IPS-18a (cell line): ENCODE data around the gene LCLAT1.
"Not testable (repeated sequence)": the region's sequence is repeated elsewhere in the genome, so short reads cannot be mapped to it uniquely, and the experiment has no call there.

Experiments
- H3K27ac ChIP-seq: one replicate; pipeline ENCODE4 v1.5.1; 2013; ENCODE audit warnings: low read length
- H3K27me3 ChIP-seq: one replicate; pipeline ENCODE4 v1.6.1; 2013; ENCODE audit warnings: mild to moderate bottlenecking, low read length; ENCODE audit not compliant: control insufficient read depth, insufficient read depth
- H3K36me3 ChIP-seq: one replicate; pipeline ENCODE4 v1.6.1; 2013; ENCODE audit warnings: low read depth, low read length; ENCODE audit not compliant: control insufficient read depth
- H3K4me1 ChIP-seq: one replicate; pipeline ENCODE4 v1.6.1; 2013; ENCODE audit warnings: low read depth, low read length; ENCODE audit not compliant: control insufficient read depth
- H3K4me3 ChIP-seq: one replicate; pipeline ENCODE4 v1.5.1; 2013; ENCODE audit warnings: low read length
- H3K9ac ChIP-seq: one replicate; pipeline ENCODE4 v1.6.1; 2013; ENCODE audit warnings: mild to moderate bottlenecking, low read length, moderate library complexity
- H3K9me3 ChIP-seq: one replicate; pipeline ENCODE4 v1.6.1; 2013; ENCODE audit warnings: low read depth, low read length; ENCODE audit not compliant: control insufficient read depth

LCLAT1 gene

GRCh38 chr2:30614227-30614626 lies 167.2 kb downstream of the LCLAT1 start:
- not testable (repeated sequence) for H3K9me3 ChIP-seq, H3K27ac ChIP-seq, H3K36me3 ChIP-seq, H3K9ac ChIP-seq, H3K27me3 ChIP-seq, H3K4me3 ChIP-seq
- peaks cover 14% of the 10 kb centered on the region for H3K4me1 ChIP-seq

GRCh38 chr2:30615926-30616325 lies 168.9 kb downstream of the LCLAT1 start:
- H3K4me3 ChIP-seq = no peak overlapping the region
- peaks cover 14% of the 10 kb centered on the region for H3K4me1 ChIP-seq
- H3K9ac ChIP-seq = no peak overlapping the region
- H3K9me3 ChIP-seq = no peaks in the 10 kb centered on the region
- H3K27me3 ChIP-seq = no peaks in the 10 kb centered on the region
- no peaks in the 10 kb centered on the region for H3K36me3 ChIP-seq
- no peak overlapping the region for H3K27ac ChIP-seq

- H3K9ac ChIP-seq = no peak overlapping the region
- H3K36me3 ChIP-seq = no peaks in the 10 kb centered on the region
- H3K27ac ChIP-seq = no peak overlapping the region
- no peak overlapping the region for H3K4me3 ChIP-seq
- no peaks in the 10 kb centered on the region for H3K27me3 ChIP-seq
- no peaks in the 10 kb centered on the region for H3K4me1 ChIP-seq
- H3K9me3 ChIP-seq = no peaks in the 10 kb centered on the region
Observed at GRCh38 chr2:30620102-30620501, 173.1 kb downstream of the LCLAT1 start.

- H3K27me3 ChIP-seq = no peaks in the 10 kb centered on the region
- no peak overlapping the region for H3K27ac ChIP-seq
- H3K9ac ChIP-seq = no peak overlapping the region
- no peaks in the 10 kb centered on the region for H3K9me3 ChIP-seq
- H3K4me1 ChIP-seq = no peaks in the 10 kb centered on the region
- H3K4me3 ChIP-seq = no peak overlapping the region
- no peaks in the 10 kb centered on the region for H3K36me3 ChIP-seq
Observed at GRCh38 chr2:30621836-30622235, 174.8 kb downstream of the LCLAT1 start.

GRCh38 chr2:30622452-30622851 lies 175.4 kb downstream of the LCLAT1 start:
- H3K36me3 ChIP-seq = no peaks in the 10 kb centered on the region
- H3K27ac ChIP-seq = no peak overlapping the region
- H3K9ac ChIP-seq = no peak overlapping the region
- H3K4me3 ChIP-seq = no peak overlapping the region
- H3K4me1 ChIP-seq = no peaks in the 10 kb centered on the region
- no peaks in the 10 kb centered on the region for H3K27me3 ChIP-seq
- no peaks in the 10 kb centered on the region for H3K9me3 ChIP-seq

GRCh38 chr2:30625276-30625675 lies 178.2 kb downstream of the LCLAT1 start:
- Histone ChIP-seq H3K9me3 (no peaks in the 10 kb centered on the region), H3K27me3 (no peaks in the 10 kb centered on the region), H3K27ac (no peak overlapping the region), H3K4me3 (no peak overlapping the region), H3K4me1 (peaks cover 8% of the 10 kb centered on the region), H3K36me3 (no peaks in the 10 kb centered on the region), H3K9ac (no peak overlapping the region)

GRCh38 chr2:30625701-30626100 lies 178.7 kb downstream of the LCLAT1 start:
- Histone ChIP-seq H3K4me1 (peaks cover 8% of the 10 kb centered on the region), H3K27ac (no peak overlapping the region), H3K4me3 (no peak overlapping the region), H3K9me3 (no peaks in the 10 kb centered on the region), H3K9ac (no peak overlapping the region), H3K27me3 (no peaks in the 10 kb centered on the region), H3K36me3 (no peaks in the 10 kb centered on the region)

GRCh38 chr2:30626397-30626796 lies 179.4 kb downstream of the LCLAT1 start:
- H3K9ac ChIP-seq = no peak overlapping the region
- peaks cover 8% of the 10 kb centered on the region for H3K4me1 ChIP-seq
- H3K4me3 ChIP-seq = no peak overlapping the region
- no peaks in the 10 kb centered on the region for H3K27me3 ChIP-seq
- no peak overlapping the region for H3K27ac ChIP-seq
- no peaks in the 10 kb centered on the region for H3K36me3 ChIP-seq
- H3K9me3 ChIP-seq = no peaks in the 10 kb centered on the region

GRCh38 chr2:30627151-30627550 lies 180.1 kb downstream of the LCLAT1 start:
- H3K9me3 ChIP-seq = no peaks in the 10 kb centered on the region
- no peak overlapping the region for H3K27ac ChIP-seq
- no peak overlapping the region for H3K4me3 ChIP-seq
- no peak overlapping the region for H3K9ac ChIP-seq
- no peaks in the 10 kb centered on the region for H3K27me3 ChIP-seq
- H3K36me3 ChIP-seq = no peaks in the 10 kb centered on the region
- peaks cover 8% of the 10 kb centered on the region for H3K4me1 ChIP-seq

- Histone ChIP-seq H3K27ac (no peak overlapping the region), H3K4me3 (no peak overlapping the region)
Observed at GRCh38 chr2:30628341-30628740, 181.3 kb downstream of the LCLAT1 start.

GRCh38 chr2:30629866-30630265 lies 182.8 kb downstream of the LCLAT1 start:
- Histone ChIP-seq H3K27ac (no peak overlapping the region), H3K9me3 (no peaks in the 10 kb centered on the region), H3K36me3 (no peaks in the 10 kb centered on the region), H3K4me1 (peaks cover 8% of the 10 kb centered on the region), H3K4me3 (no peak overlapping the region), H3K27me3 (no peaks in the 10 kb centered on the region), H3K9ac (no peak overlapping the region)

More at GRCh38 chr2:30628341-30628740, 181.3 kb downstream of the LCLAT1 start:
- Histone ChIP-seq H3K9me3 (no peaks in the 10 kb centered on the region), H3K27me3 (no peaks in the 10 kb centered on the region), H3K4me1 (peaks cover 8% of the 10 kb centered on the region), H3K9ac (no peak overlapping the region), H3K36me3 (no peaks in the 10 kb centered on the region)

GRCh38 chr2:30631051-30631671 lies 184.1 kb downstream of the LCLAT1 start:
- Histone ChIP-seq H3K27me3 (no peaks in the 10 kb centered on the region), H3K4me3 (no peak overlapping the region), H3K9ac (no peak overlapping the region), H3K4me1 (peaks cover 8% of the 10 kb centered on the region), H3K9me3 (no peaks in the 10 kb centered on the region), H3K27ac (no peak overlapping the region), H3K36me3 (no peaks in the 10 kb centered on the region)
